SU-DHL-6 (cell line): ENCODE data around the gene MYCT1.

ENCODE experiments used
- CTCF ChIP-seq: fragments of 200-600 bp; sonication (generic); IDR thresholded peaks from one replicate; pipeline ENCODE4 v1.5.1; 2017; ENCODE audit warnings: antibody characterized with exemption, mild to moderate bottlenecking, low read length, moderate library complexity; ENCODE audit not compliant: insufficient read depth, poor library complexity, severe bottlenecking
- EZH2phosphoT487 ChIP-seq: fragments of 200-600 bp; sonication (generic), shearing (Covaris generic); conservative IDR thresholded peaks from 2 replicates; pipeline ENCODE4 v1.6.1; 2018; ENCODE audit warnings: mild to moderate bottlenecking, antibody characterized with exemption, low read length, moderate library complexity, mixed read lengths

GRCh38 chr6:152721956-152722355 lies 24.3 kb downstream of the MYCT1 start:
- TF ChIP-seq CTCF (no peak), EZH2phosphoT487 (no peak)
